Measurements from ENCODE around the gene ARHGEF25. TPM values are rescaled to one million over a fixed set of nuclear protein-coding genes. Genes with fewer than 3 reads are reported as not detected.
A peak's percentile ranks its signal among the peaks of the same experiment; 100 is the strongest.

ARHGEF25 gene
- total RNA-seq, 3 donors from 2014 or later (not counting 1 experiment from before 2014, with no cell fraction given): 3.1 to 6.5 (median 5.1) TPM

DNA sequence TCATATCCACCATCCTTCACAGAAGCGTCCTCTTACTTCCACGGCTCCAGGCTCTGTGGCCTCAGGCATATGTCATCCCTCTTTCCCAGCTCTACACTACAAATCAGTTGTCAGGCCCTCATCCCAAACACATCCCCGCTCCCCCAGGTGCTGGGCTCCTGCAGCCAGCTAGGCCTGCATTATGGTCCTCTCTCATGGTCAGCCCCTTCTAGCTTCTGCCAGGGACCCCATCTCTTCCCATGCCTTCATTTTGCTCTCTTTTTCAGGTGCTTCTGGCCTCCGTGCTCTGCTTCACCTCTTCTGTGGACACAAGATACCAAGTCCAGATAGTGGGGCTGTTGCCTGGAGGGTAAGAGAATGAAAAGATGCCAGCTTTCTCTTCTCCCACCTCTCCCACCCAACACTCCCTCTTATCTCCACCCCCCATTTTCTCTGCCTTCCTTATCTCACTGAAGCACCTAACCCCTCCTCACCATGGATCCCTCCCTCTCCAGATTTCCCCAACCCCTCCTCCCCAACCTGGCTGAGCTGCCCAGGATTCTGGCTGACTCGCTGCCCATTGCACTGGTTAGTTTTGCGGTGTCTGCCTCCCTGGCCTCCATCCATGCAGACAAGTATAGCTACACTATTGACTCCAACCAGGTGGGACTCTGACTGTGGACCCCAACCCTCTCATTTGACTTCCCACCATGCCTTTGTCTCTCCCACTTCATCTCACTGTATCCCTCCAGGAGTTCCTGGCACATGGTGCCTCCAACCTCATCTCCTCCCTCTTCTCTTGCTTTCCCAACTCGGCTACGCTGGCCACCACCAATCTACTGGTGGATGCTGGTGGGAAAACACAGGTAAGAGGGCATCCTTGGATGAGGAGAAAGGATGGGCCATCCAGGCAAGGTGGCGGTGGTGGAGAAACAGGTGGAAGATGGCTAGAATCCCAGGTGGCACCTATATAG, 11.3 kb downstream of the ARHGEF25 start:
- no peaks in the 10 kb centered on the region for H3K9me3 ChIP-seq (ENCODE audit: control insufficient read depth, insufficient read depth, low read length)
- H3K4me1 Mint-ChIP-seq: peaks cover 35 to 40% of the 10 kb centered on the region in 2 donors
- peak overlapping the region; percentile 84 for H3K4me3 Mint-ChIP-seq
- H3K36me3 ChIP-seq (ENCODE audit: control insufficient read depth, insufficient read depth, low read length): no peaks in the 10 kb centered on the region
- no peaks in the 10 kb centered on the region for H3K9me3 Mint-ChIP-seq
- WGBS (ENCODE audit: insufficient coverage): 85% methylated on average over 7 of the region's 9 CpGs
- intact Hi-C loops (cut with micrococcal nuclease): loop anchor here (1.0 to 5.0 kb wide), 2 partner anchors 145 to 163 kb away; partner anchors contain the start of genes ARHGAP9 and GLI1
- H3K27ac ChIP-seq (ENCODE audit: low read length): no peak overlapping the region
- ATAC-seq: no peak
- peaks cover 36% of the 10 kb centered on the region for H3K4me1 ChIP-seq (ENCODE audit: control insufficient read depth, insufficient read depth, low read length)
- no peak for DNase-seq
- H3K27me3 Mint-ChIP-seq (ENCODE audit: low read depth in 2 of 2): peaks cover 82 to 86% of the 10 kb centered on the region in 2 donors
- peaks cover 83% of the 10 kb centered on the region for H3K27me3 ChIP-seq (ENCODE audit: control insufficient read depth, insufficient read depth, low read length)
- no peaks in the 10 kb centered on the region for H3K36me3 Mint-ChIP-seq
- H3K27ac Mint-ChIP-seq: no peak overlapping the region
- no peak overlapping the region for H3K4me3 ChIP-seq (ENCODE audit: low read length)
- TF ChIP-seq CTCF (IDR thresholded peaks at IDR 0.05): no peak

GRCh38 chr12:57623385-57623784, 12.2 kb downstream of the ARHGEF25 start:
- TF ChIP-seq CTCF (IDR thresholded peaks at IDR 0.05): no peak
- intact Hi-C loops (cut with micrococcal nuclease): loop anchor here (5.0 kb wide), 1 partner anchor 146 kb away; the partner anchor contains the start of gene ARHGAP9

GRCh38 chr12:57623811-57624390, 12.7 kb downstream of the ARHGEF25 start:
- no peak for TF ChIP-seq CTCF (IDR thresholded peaks at IDR 0.05)
- Histone ChIP-seq H3K4me1 (ENCODE audit: control insufficient read depth, insufficient read depth, low read length) (peaks cover 42% of the 10 kb centered on the region), H3K27ac (ENCODE audit: low read length) (no peak overlapping the region), H3K27me3 (ENCODE audit: control insufficient read depth, insufficient read depth, low read length) (peaks cover 94% of the 10 kb centered on the region), H3K36me3 (ENCODE audit: control insufficient read depth, insufficient read depth, low read length) (no peaks in the 10 kb centered on the region), H3K9me3 (ENCODE audit: control insufficient read depth, insufficient read depth, low read length) (no peaks in the 10 kb centered on the region), H3K4me3 (ENCODE audit: low read length) (no peak overlapping the region)
- no peaks in the 10 kb centered on the region for H3K9me3 Mint-ChIP-seq
- intact Hi-C loops (cut with micrococcal nuclease): loop anchor here (5.0 kb wide), 1 partner anchor 147 kb away; the partner anchor contains the start of gene ARHGAP9
- peaks cover 84 to 93% of the 10 kb centered on the region in 2 donors for H3K27me3 Mint-ChIP-seq (ENCODE audit: low read depth in 2 of 2)
- H3K36me3 Mint-ChIP-seq: no peaks in the 10 kb centered on the region
- H3K4me3 Mint-ChIP-seq: no peak overlapping the region
- ATAC-seq (no peak), DNase-seq (no peak)
- H3K27ac Mint-ChIP-seq: no peak overlapping the region
- WGBS (ENCODE audit: insufficient coverage): 60% methylated on average over 4 of the region's 5 CpGs
- H3K4me1 Mint-ChIP-seq: peaks cover 34 to 45% of the 10 kb centered on the region in 2 donors

More at GRCh38 chr12:57623385-57623784, 12.2 kb downstream of the ARHGEF25 start:
- 58% methylated on average over 2 of the region's 2 CpGs for WGBS (ENCODE audit: insufficient coverage)
- Histone ChIP-seq H3K27ac (ENCODE audit: low read length) (no peak overlapping the region), H3K4me3 (ENCODE audit: low read length) (no peak overlapping the region), H3K36me3 (ENCODE audit: control insufficient read depth, insufficient read depth, low read length) (no peaks in the 10 kb centered on the region), H3K27me3 (ENCODE audit: control insufficient read depth, insufficient read depth, low read length) (peaks cover 90% of the 10 kb centered on the region), H3K4me1 (ENCODE audit: control insufficient read depth, insufficient read depth, low read length) (peaks cover 42% of the 10 kb centered on the region), H3K9me3 (ENCODE audit: control insufficient read depth, insufficient read depth, low read length) (no peaks in the 10 kb centered on the region)
- Mint-ChIP-seq H3K27me3 (ENCODE audit: low read depth in 2 of 2) (peaks cover 82 to 92% of the 10 kb centered on the region in 2 donors), H3K4me1 (peaks cover 35 to 47% of the 10 kb centered on the region in 2 donors), H3K9me3 (no peaks in the 10 kb centered on the region), H3K4me3 (no peak overlapping the region), H3K36me3 (no peaks in the 10 kb centered on the region), H3K27ac (no peak overlapping the region)
- ATAC-seq: no peak
- no peak for DNase-seq

Measured in natural killer cell (primary cell).